GM18502 (cell line): ENCODE data around the gene KRT8.
"Not testable (repeated sequence)": the region's sequence is repeated elsewhere in the genome, so short reads cannot be mapped to it uniquely, and the experiment has no call there.

Experiments
- ATAC-seq: cut with Tn5 transposase; IDR thresholded peaks from one replicate; pipeline ENCODE4 v1.9.1; 2021; ENCODE audit warnings: mild to moderate bottlenecking; ENCODE audit not compliant: unreplicated experiment, poor library complexity

KRT8 gene

DNA sequence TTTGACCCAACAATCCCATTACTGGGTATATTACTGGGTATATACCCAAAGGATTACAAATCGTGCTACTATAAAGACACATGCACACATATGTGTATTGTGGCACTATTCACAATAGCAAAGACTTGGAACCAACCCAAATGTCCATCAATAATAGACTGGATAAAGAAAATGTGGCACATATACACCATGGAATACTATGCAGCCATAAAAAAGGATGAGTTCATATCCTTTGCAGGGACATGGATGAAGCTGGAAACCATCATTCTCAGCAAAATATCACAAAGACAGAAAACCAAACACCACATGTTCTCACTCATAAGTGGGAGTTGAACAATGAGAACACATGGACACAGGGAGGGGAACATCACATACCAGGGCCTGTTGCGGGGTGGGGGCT, 48.8 kb downstream of the KRT8 start:
- not testable (repeated sequence) for ATAC-seq

DNA sequence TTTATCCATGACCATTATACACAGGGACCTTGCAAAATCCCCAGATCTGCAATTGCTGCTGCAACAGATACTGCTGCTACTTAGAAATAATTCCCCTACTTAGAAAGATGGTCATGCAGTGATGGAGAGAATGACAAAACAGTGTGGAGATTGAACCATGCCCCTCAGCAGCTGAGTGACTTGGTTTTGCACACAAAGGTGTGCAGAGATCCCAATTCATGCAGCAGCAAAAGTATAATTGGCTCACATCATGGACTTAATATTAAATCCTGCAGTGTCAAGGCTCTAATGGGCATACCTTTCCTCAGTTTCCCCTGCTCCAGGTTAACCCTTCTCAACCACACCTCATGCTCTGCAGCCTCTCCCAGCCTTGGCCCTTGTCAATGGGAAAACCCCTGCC, 53.1 kb downstream of the KRT8 start:
- ATAC-seq: no peak

DNA sequence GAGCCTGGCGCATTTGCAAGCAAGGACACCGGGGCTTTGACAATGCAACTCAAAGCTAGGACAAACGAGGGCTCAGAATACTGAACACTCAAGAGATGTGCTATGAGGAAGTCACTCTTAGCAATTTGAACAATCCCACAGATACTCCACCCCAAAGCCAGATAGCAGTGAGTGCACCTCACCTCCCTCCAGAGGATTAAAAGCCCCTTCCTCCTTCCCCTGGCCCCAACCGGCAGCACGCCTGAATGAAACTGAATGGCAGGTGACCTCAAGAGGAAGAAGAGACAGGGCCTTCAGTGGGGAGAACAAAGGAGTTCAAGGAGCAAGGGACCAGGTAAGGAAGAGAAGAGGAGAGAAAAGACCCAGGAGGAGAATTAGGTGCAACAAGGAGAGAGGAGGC, 54.2 kb downstream of the KRT8 start:
- no peak for ATAC-seq

DNA sequence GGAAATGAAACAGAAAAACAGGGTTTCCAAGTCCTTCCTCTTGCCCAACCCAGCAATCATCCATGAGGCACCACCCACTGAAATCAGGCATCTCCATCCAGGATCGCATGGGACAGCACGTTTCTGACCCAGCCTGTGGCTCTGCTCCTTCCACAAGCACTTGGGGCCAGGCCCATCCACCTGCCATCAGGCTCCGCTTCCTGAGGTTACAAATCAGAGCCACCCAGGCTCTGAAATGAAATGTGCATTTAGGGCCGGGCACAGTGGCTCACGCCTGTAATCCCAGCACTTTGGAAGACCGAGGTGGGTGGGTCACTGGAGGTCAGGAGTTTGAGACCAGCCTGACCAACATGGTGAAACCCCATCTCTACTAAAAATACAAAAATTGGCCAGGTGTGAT, 55.4 kb downstream of the KRT8 start:
- ATAC-seq: no peak

DNA sequence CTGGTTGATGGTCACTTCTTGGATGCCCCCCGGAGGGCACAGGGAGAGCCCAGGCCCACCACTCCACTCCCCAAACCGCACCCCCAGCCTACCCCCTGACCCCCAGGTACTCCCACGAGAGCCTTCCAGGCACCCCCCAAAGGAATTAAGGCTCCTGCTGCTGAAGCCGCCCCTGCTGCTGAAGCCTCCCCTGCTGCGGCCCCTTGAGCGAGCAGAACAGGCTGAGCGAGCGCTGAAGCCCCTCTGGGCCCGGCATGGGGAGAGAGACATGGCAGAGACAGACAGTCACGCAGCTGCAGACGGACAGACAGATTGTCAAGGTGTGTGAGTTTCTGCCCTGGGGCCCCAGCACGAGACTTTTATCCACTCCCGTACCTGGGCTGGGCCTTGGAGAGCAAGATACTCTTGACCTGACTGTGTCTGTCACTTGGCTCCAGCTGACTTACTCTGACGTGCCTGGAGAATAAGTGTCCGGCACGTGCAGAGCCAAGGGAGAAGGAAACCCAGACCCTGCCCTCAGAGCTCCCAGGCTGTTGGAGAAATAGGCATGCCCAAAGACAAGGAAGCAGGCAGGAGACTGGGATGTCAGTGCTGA, 56.1 kb downstream of the KRT8 start, which contains the start of gene KRT78:
KRT78 (minus strand) TSS at position 334 of the 595 bp plus-strand sequence; CDS start at position 270, 64 bp downstream.
- no peak for ATAC-seq

DNA sequence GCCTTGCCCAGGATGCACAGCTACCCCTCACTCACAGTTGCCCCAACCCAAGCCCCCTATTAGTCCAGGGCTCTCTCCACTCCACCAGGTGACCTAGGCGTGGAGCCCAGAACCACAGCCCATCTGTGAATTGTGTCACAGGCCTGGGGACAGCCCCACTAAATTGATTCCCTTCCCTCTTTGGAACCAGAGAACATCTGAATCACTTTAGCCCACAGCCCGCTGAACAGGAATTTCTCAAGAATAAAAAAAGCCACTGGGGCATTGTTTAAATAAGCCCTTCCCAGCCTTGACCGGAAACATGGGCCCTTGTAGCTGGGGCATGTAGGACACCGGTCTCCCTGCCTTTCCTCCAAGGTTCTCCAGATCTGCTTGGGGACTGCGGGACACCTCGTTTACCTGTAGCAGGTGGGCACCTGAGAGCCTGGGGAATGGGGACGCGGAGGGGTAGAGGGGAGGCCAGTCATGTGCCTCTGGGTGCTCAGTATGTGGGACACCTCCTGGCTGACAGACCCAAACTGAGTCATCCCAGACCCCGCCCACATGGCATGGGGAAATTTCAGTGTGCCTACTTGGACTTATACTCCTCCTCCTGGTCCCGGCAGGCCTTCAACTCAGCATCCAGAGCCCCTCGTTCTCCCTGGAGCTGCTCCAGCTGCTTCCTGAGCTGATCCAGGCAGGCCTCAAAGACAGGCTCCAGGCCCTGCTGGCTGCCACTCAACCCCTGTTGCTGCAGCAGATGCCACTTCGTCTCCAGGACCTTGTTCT, 57.4 kb downstream of the KRT8 start:
- no peak for ATAC-seq
